ENCODE results near the gene FUBP1. TPM values are rescaled to one million over a fixed set of nuclear protein-coding genes. Genes with fewer than 3 reads are reported as not detected.
A peak's percentile ranks its signal among the peaks of the same experiment; 100 is the strongest.
"Not testable (repeated sequence)": the region's sequence is repeated elsewhere in the genome, so short reads cannot be mapped to it uniquely, and the experiment has no call there.

FUBP1 gene, protein sequence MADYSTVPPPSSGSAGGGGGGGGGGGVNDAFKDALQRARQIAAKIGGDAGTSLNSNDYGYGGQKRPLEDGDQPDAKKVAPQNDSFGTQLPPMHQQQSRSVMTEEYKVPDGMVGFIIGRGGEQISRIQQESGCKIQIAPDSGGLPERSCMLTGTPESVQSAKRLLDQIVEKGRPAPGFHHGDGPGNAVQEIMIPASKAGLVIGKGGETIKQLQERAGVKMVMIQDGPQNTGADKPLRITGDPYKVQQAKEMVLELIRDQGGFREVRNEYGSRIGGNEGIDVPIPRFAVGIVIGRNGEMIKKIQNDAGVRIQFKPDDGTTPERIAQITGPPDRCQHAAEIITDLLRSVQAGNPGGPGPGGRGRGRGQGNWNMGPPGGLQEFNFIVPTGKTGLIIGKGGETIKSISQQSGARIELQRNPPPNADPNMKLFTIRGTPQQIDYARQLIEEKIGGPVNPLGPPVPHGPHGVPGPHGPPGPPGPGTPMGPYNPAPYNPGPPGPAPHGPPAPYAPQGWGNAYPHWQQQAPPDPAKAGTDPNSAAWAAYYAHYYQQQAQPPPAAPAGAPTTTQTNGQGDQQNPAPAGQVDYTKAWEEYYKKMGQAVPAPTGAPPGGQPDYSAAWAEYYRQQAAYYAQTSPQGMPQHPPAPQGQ
- total RNA-seq, result 100 to 1,000 TPM; 220 to 222 TPM

- Mint-ChIP-seq H3K27me3 (no peaks in the 10 kb centered on the region), H3K27ac (no peak within 1 kb of the TSS), H3K4me3 (no peak within 1 kb of the TSS), H3K36me3 (peaks cover 24% of the 10 kb centered on the region), H3K9me3 (ENCODE audit: low read depth) (no peaks in the 10 kb centered on the region), H3K4me1 (peaks cover 43% of the 10 kb centered on the region)
- peak; percentile 79 for ATAC-seq
- DNase-seq, result peak; percentile 98
- CTCF ChIA-PET, result interaction anchor here (0.8 to 1.8 kb wide), 10 partner anchors 10 to 699 kb away, joined by 3 to 17 read pairs (median 4); partner anchors contain the start of genes DNAJB4 and IFI44L
Observed at GRCh38 chr1:77978969-77979876, at the start of gene FUBP1. Gene FUBP1 (minus strand): TSS chr1:77979072. CDS start chr1:77979004, 68 bp downstream.

DNA sequence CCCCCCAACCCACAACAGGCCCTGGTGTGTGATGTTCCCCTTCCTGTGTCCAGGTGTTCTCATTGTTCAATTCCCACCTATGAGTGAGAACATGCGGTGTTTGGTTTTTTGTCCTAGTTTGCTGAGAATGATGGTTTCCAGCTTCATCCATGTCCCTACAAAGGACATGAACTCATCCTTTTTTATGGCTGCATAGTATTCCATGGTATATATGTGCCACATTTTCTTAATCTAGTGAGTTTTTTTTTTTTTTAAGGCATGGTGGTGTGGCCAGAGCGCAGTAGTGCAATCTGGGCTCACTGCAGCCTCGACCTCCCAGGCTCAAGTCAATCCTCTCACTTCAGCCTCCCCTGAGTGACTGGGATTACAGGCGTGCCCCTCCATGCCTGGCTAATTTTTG, 42.3 kb upstream of the FUBP1 start:
- ATAC-seq; DNase-seq; H3K4me3 Mint-ChIP-seq; H3K4me1 Mint-ChIP-seq; H3K27ac Mint-ChIP-seq; CTCF ChIA-PET; H3K27me3 Mint-ChIP-seq; H3K9me3 Mint-ChIP-seq (ENCODE audit: low read depth); H3K36me3 Mint-ChIP-seq: not testable (repeated sequence)

GRCh38 chr1:78019024-78019423, 40.2 kb upstream of the FUBP1 start:
- ATAC-seq (no peak), DNase-seq (no peak)
- Mint-ChIP-seq H3K9me3 (ENCODE audit: low read depth) (no peaks in the 10 kb centered on the region), H3K4me3 (no peak overlapping the region), H3K27ac (no peak overlapping the region), H3K4me1 (no peaks in the 10 kb centered on the region), H3K36me3 (peaks cover 11% of the 10 kb centered on the region), H3K27me3 (no peaks in the 10 kb centered on the region)
- CTCF ChIA-PET, result interaction anchor here (0.7 to 1.2 kb wide), 3 partner anchors 11 to 1191 kb away, joined by 3 read pairs; no protein-coding TSS in a partner anchor

- H3K27me3 Mint-ChIP-seq, result no peaks in the 10 kb centered on the region
- no peak overlapping the region for H3K4me3 Mint-ChIP-seq
- H3K27ac Mint-ChIP-seq, result no peak overlapping the region
- CTCF ChIA-PET, result no interaction called here
- peaks cover 2% of the 10 kb centered on the region for H3K4me1 Mint-ChIP-seq
- H3K9me3 Mint-ChIP-seq (ENCODE audit: low read depth), result no peaks in the 10 kb centered on the region
- H3K36me3 Mint-ChIP-seq, result peaks cover 15% of the 10 kb centered on the region
- ATAC-seq, result no peak
- DNase-seq, result no peak
Observed at GRCh38 chr1:78015148-78015547, 36.3 kb upstream of the FUBP1 start.

DNA sequence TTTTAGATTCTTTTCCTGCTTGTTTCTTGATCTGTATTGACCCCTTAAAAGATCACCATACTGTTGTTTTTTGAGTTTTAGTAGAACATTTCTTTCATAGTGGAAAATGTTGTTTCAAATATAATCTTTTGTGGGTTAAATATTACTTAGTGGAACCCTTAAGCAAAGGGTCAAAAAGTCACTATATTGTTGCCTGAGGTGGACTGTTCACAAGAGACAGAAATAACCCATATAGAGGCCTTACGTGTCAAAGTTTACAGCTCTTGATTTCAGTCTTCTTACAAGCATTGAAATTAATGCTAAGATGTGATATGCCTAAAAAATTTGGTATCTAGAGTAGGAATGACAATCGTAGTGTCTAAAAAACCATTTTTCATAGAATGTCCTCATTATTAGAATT, 32.2 kb upstream of the FUBP1 start:
- CTCF ChIA-PET, result no interaction called here
- no peak overlapping the region for H3K4me3 Mint-ChIP-seq
- no peak overlapping the region for H3K27ac Mint-ChIP-seq
- H3K4me1 Mint-ChIP-seq, result peaks cover 22% of the 10 kb centered on the region
- H3K27me3 Mint-ChIP-seq, result no peaks in the 10 kb centered on the region
- ATAC-seq (no peak), DNase-seq (no peak)
- H3K36me3 Mint-ChIP-seq, result peaks cover 12% of the 10 kb centered on the region
- H3K9me3 Mint-ChIP-seq (ENCODE audit: low read depth), result no peaks in the 10 kb centered on the region

DNA sequence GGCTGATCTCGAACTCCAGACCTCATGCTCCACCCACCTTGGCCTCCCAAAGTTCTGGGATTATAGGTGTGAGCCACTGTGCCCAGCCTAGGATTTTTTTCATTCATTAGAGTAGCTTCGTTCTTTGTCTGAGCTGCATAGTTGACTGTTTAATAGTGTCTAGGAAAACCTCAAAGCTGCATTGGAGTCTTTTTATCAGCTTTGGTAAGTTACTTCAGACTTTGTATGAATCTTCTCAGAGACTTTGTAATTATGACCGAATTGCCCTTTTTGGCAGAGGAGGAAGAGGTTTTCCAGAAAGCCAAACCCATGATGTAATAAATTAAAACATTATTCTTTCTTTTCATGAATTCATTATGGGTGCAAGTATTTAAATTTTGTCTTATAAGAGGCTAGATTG, 31.0 kb upstream of the FUBP1 start:
- ATAC-seq, result no peak
- Mint-ChIP-seq H3K27me3 (no peaks in the 10 kb centered on the region), H3K4me1 (peaks cover 23% of the 10 kb centered on the region), H3K27ac (no peak overlapping the region), H3K9me3 (ENCODE audit: low read depth) (no peaks in the 10 kb centered on the region), H3K4me3 (no peak overlapping the region), H3K36me3 (peaks cover 8% of the 10 kb centered on the region)
- CTCF ChIA-PET, result no interaction called here
- DNase-seq, result no peak

DNA sequence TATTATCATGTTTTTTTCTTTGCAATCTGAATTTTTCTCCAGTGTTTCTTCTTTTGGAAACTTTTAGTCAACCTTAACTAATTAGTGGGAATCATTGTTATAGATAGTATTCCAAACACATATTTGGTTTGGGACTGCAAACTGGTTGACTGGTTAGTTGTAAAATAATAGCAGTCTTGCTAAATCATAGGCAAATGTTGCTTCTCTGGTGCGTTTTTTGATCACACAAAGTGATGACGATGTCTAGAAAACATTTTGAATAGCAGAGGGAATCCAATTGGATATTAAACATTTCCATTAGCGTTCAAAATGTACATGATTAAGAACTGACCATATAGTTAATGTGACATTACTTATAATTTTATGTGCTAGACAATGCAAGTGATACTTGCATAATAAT, 30.4 kb upstream of the FUBP1 start:
- peaks cover 27% of the 10 kb centered on the region for H3K4me1 Mint-ChIP-seq
- H3K9me3 Mint-ChIP-seq (ENCODE audit: low read depth), result no peaks in the 10 kb centered on the region
- DNase-seq, result no peak
- no peak overlapping the region for H3K4me3 Mint-ChIP-seq
- ATAC-seq, result no peak
- peaks cover 3% of the 10 kb centered on the region for H3K27me3 Mint-ChIP-seq
- no peak overlapping the region for H3K27ac Mint-ChIP-seq
- H3K36me3 Mint-ChIP-seq, result peaks cover 10% of the 10 kb centered on the region
- CTCF ChIA-PET, result no interaction called here

DNA sequence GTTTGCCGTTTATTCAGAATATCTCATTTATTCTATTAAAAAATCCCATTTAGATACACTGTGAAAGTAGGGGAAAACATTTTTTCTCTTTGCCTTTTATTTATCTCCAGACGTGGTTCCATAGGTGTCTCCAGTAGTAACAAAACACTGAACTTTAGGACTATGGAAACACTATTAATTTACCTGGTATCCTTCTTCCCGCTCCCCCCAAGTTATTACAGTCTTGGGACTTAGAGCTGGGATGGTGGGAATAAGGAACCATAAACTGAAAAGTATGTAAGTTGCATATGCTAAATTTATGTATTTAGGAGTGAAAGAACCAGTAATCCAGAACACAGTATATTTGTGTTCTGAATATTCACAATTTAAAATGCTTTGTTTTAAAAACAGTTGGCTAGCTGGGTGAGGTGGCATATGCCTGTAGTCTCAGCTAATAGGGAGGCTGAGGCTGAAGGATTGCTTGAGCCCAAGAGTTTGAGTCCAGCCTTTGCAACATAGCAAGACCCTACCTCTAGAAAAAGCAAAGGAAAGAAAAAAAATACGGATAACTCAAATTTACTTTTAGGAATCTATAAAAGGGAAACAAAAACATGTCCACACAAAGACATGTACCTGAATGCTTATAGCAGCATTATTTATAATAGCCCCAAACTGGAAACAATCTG, 28.9 kb upstream of the FUBP1 start:
- Mint-ChIP-seq H3K4me1 (peaks cover 38% of the 10 kb centered on the region), H3K27ac (no peak overlapping the region), H3K9me3 (ENCODE audit: low read depth) (no peaks in the 10 kb centered on the region), H3K27me3 (peaks cover 3% of the 10 kb centered on the region), H3K4me3 (no peak overlapping the region), H3K36me3 (peaks cover 4% of the 10 kb centered on the region)
- ATAC-seq (no peak), DNase-seq (no peak)
- CTCF ChIA-PET, result interaction anchor here (0.6 to 4.5 kb wide), 3 partner anchors 11 to 29 kb away, joined by 3 to 17 read pairs (median 3); partner anchors contain the start of gene FUBP1

DNA sequence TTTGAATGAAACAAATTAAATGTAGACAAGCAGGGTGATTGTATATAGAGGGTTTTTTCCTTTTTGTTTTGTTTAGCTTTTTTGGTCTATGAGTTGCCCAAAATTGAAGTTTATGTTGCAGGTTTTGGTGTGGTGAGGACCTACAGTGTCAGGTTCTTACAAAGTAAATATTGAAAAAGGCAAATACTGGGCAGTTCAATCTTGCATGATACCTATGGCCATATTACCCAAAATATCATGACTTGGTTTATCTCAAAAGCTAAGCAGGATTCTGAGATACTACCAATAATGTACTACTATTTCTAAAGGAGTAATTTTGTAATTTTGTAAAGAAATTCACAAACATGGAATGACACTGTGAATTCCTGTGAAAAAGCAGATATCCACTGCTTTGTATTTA, 27.6 kb upstream of the FUBP1 start:
- Mint-ChIP-seq H3K27ac (no peak overlapping the region), H3K4me3 (peak overlapping the region; percentile 92), H3K9me3 (ENCODE audit: low read depth) (no peaks in the 10 kb centered on the region), H3K27me3 (peaks cover 3% of the 10 kb centered on the region), H3K36me3 (peaks cover 4% of the 10 kb centered on the region), H3K4me1 (peaks cover 41% of the 10 kb centered on the region)
- CTCF ChIA-PET, result interaction anchor here (1.3 to 4.5 kb wide), 3 partner anchors 15 to 107 kb away, joined by 3 to 17 read pairs (median 13); partner anchors contain the start of gene FUBP1
- ATAC-seq, result no peak
- no peak for DNase-seq

DNA sequence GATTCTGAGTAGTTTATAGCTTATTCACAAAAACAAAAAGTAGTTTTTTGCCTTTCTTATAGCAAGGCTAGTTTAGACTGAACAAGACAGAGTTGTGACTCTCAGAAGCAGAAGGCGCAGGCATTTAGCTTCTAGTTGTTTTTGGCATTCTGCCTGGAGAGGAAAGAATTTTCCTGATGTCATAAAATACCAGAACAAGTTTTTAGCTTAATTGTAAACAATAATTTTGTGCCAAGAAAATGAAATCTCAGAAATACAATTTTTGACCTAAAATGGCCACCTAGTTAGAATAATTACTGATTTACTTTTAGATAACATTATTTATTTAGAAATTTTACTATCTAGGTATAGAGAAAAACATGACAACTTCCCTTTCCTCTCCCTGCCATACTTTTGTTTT, 26.9 kb upstream of the FUBP1 start:
- H3K36me3 Mint-ChIP-seq, result peaks cover 4% of the 10 kb centered on the region
- DNase-seq (no peak), ATAC-seq (no peak)
- CTCF ChIA-PET, result interaction anchor here (1.1 to 4.5 kb wide), 7 partner anchors 14 to 249 kb away, joined by 3 to 17 read pairs (median 4); partner anchors contain the start of gene FUBP1
- peaks cover 39% of the 10 kb centered on the region for H3K4me1 Mint-ChIP-seq
- peak overlapping the region; percentile 99 for H3K27ac Mint-ChIP-seq
- H3K27me3 Mint-ChIP-seq, result peaks cover 3% of the 10 kb centered on the region
- H3K9me3 Mint-ChIP-seq (ENCODE audit: low read depth), result no peaks in the 10 kb centered on the region
- H3K4me3 Mint-ChIP-seq, result peak overlapping the region; percentile 92

DNA sequence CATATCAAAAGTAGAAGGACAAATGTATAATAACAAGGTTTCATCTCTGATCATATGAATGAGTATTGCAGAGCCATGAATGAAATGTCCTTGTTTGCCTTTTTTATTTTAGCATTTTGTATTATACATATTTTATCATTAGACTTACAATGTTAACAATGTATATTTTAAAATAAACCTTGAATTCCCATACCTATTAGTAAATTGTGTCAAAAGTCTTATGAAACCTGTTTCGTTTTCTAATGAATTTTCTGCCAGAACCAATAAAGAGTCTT, 26.5 kb upstream of the FUBP1 start:
- DNase-seq, result no peak
- Mint-ChIP-seq H3K9me3 (ENCODE audit: low read depth) (no peaks in the 10 kb centered on the region), H3K4me1 (peaks cover 39% of the 10 kb centered on the region), H3K36me3 (peaks cover 4% of the 10 kb centered on the region), H3K27me3 (peaks cover 3% of the 10 kb centered on the region), H3K4me3 (peak overlapping the region; percentile 92), H3K27ac (peak overlapping the region; percentile 99)
- CTCF ChIA-PET, result interaction anchor here (1.0 to 4.5 kb wide), 10 partner anchors 14 to 603 kb away, joined by 3 to 17 read pairs (median 4); partner anchors contain the start of gene FUBP1
- no peak for ATAC-seq

- Mint-ChIP-seq H3K9me3 (ENCODE audit: low read depth) (no peaks in the 10 kb centered on the region), H3K27ac (peak within 1 kb of the TSS; percentile 99), H3K4me3 (peak within 1 kb of the TSS; percentile 92), H3K4me1 (peaks cover 39% of the 10 kb centered on the region), H3K36me3 (peaks cover 4% of the 10 kb centered on the region), H3K27me3 (peaks cover 3% of the 10 kb centered on the region)
- DNase-seq (peak; percentile 85), ATAC-seq (peak; percentile 96)
- CTCF ChIA-PET, result interaction anchor here (0.9 to 4.5 kb wide), 11 partner anchors 13 to 603 kb away, joined by 3 to 17 read pairs (median 3); partner anchors contain the start of gene FUBP1
Observed at GRCh38 chr1:78004719-78005447, 26.0 kb upstream of the FUBP1 start, which contains the start of gene DNAJB4. Gene DNAJB4 (plus strand): TSS chr1:78004939. CDS start chr1:78005111, 172 bp downstream.

Measured in activated CD8-positive, alpha-beta memory T cell treated with anti-CD3 and anti-CD28 coated beads, Interleukin-2, amount 10 ng/mL, durations not matched to agents 7 days and 5 days (primary cell).